Activated CD4-positive, CD25-positive, alpha-beta regulatory T cell treated with anti-CD3 and anti-CD28 coated beads, Interleukin-2, amount 50 U/mL, for 72 hours (primary cell): Measurements from ENCODE around the gene TSPAN12.
A peak's percentile ranks its signal among the peaks of the same experiment; 100 is the strongest.

Experiments used
- DNase-seq: peaks from one replicate; pipeline ENCODE4 v3.0.0; 2021

Gene TSPAN12

DNA sequence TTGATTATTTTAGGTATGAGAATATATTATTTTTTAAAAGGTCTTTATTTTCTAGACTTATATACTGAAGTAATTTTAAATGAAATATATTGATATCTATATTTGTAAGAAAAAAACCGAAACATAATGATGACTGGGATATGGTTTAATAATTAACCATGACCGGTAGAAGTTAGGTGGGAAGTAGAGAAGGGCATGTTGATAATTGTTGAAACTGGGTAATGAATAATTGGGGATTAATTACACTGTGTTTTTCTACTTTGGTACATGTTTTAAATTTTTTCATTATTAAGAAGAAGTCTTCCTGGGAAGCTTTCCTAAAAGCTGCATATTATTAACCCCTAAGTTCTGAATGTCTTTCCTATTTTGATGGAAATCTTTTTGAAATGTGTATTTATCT, 16.3 kb downstream of the TSPAN12 start:
- no peak for DNase-seq

- no peak for DNase-seq
Measured at GRCh38 chr7:120838281-120838682, 19.7 kb downstream of the TSPAN12 start.

DNA sequence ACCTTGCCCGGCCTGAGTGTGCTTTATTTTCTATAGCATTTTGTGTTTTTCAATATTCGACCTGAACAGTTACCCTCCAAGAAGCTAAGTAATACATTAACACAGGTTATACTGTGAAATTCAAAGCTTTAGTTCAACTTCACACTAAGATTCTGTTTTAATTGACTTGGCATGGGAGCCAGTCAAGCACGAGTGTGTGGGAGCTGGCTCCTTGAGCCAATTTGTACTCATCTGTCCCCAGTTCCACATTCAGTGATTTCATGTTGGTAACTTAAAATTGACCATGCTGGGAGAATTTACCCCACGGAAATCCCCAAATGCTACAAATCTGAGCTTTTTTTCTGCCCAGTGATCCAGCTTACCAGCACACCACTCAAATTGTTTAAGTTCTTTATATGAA, 20.3 kb downstream of the TSPAN12 start:
- no peak for DNase-seq

GRCh38 chr7:120836556-120837115, 21.3 kb downstream of the TSPAN12 start:
- no peak for DNase-seq

DNA sequence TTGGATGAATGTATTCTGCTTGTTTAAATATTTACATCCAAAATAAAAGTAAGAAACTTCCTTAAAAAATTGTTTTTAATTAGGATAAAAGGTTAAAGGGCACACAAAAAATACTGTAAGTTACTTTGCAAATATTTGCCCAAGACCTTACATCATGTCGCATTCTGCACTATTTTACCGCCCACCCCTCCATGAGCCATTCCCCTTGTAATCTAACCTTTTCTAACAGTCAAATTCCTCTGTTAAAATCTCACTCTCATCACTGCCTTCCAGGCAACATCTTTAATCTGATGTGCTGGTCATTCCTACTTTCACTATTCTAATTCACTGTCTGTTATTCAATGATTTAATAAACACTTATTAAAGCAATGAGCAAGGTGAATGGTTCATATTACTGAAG, 23.2 kb downstream of the TSPAN12 start:
- DNase-seq = no peak

DNA sequence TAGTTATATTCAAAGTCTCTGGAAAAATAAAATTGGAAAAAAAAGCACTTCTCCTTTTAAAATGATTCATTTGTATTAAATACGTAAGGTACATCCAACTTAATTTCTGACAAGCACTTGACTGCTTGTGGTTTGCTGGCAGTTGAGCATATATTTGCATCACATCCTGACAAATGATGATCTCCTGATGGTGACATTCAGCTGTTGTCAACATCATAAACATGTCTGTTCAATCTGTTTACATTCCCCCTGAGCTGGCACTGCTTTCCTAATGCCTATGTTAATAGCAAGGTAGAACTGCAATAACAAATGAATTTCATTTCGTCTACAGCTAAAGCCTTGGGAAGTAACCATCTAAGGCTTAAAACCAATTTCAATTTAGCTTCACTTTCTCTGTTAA, 24.4 kb downstream of the TSPAN12 start:
- DNase-seq = no peak

DNA sequence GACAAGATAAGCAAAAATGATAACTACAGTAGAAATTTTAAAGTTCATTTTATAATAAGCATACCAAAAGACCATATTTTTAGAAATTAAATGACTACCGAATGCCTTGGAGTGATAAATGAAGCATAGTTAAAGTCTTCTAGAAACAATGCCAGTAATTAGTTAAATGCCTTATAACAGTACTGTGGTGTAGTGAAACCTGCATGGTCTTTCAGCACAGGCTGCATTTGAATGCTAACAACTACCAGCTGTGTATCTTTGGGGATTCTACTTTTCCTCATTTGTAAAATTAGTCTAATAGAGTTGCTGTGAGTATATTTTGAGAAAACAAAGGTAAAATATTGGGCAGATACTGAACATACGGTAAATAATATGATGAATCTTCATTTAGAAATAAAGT, 25.1 kb downstream of the TSPAN12 start:
- DNase-seq = no peak

- DNase-seq = no peak
Measured at GRCh38 chr7:120831260-120831659, 26.7 kb downstream of the TSPAN12 start.

DNA sequence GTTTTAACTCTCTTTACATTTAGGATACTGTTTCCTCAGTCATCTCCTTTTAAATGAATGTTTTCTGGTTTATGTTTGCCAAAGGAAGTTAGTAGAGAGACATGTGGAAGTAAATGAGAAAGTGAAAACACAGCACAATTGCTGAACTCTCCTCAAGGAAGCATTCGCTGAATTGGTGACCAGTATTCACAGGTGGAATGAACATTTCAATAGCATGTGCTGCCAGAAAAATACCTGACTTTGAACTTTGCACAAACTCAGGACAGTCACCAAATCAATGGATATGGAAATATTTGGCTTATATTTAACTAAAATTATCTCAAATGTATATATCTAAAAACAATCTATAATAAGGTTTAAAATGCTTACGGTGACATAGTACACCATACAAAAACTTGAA, 28.5 kb downstream of the TSPAN12 start:
- no peak for DNase-seq

DNA sequence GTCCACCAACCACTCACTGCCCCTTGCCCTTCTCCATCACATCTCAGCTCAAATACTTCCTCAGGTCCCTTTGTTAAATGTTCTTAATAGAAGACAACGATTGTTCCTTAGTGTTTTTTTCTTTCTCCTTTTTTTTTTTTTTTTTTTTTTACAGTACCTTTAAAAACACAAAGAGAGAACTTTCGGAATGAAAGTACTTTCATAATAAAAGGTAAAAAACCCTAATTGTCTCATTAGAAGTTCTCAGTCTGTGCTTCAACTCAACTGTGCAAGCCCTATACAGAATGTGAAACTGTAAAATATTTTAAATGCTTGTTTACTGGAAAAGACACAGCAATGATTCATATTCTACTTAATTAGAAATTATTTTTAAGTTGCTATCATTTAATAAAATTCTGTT, 29.4 kb downstream of the TSPAN12 start:
- no peak for DNase-seq

DNA sequence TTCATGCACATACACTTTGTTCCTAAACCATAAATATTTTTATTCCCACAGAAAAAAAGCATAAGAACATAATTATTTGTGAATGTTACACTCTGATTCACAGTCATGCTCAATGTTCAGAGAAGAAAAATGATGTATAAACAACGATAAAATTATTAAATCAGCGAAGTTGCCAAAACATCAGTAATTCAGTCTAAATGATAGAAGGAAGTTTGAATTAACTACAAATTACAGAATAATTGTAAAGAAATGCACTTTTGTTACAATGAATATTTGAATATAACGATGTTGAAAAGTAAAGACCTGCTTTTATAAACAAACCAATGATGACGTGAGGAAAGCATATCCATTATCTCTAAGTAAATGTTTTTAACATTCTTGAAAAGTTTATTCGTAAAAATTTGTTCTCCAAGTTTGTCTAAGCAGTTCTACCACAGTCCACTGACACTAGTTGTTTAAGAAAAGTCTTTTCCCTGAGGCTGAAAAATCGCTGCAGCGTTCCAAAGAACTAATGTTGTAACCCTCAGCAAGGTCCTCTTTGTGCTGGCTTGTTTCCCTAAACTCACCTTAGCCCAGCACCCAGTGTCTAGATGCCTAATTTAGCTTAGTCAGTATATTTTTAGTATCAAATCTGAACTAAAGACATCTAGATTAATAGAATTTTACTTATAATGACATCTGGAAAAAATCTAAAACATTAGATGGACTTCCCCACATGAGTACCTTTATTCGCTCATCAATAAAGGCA, 30.4 kb downstream of the TSPAN12 start:
- no peak for DNase-seq

- no peak for DNase-seq
Measured at GRCh38 chr7:120825576-120825975, 32.4 kb downstream of the TSPAN12 start.

DNA sequence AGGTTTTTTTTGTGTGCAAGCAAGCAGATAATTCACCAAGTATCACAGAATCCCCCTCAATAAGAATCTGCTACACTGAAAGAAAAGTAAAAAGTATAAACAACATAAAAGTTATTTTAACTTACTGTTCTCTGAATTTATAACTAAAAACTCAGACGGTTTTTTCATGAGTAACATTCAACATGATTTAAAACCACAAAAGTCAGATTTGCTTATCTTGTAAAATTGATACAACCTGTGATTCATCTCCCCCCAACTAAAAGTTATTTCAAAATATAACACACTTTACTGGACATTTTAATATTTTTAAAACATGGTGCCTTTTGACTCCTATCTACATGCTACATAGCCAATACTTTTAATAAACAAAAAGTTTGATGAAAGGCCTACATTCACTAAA, 32.8 kb downstream of the TSPAN12 start:
- DNase-seq = no peak

GRCh38 chr7:120819861-120820260, 38.1 kb downstream of the TSPAN12 start:
- no peak for DNase-seq

DNA sequence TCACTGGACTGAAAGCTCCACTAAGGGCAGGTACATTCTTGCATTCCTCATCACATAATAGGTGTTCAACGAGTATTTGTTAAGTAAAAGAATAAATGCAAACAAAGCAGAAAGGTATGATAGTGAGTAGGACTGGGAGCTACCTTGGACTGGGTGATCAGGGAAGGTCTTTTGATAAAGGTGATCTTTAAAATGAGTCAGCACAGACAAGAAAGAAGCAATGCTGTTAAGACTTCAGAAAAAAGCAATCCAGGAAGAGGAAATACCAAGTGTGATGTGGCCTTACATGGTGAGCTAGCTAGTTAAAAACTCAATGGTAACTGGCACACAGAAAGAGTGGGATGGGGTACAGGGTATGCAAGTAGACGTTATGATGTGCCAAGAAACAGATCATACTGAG, 40.1 kb downstream of the TSPAN12 start:
- DNase-seq = no peak

DNA sequence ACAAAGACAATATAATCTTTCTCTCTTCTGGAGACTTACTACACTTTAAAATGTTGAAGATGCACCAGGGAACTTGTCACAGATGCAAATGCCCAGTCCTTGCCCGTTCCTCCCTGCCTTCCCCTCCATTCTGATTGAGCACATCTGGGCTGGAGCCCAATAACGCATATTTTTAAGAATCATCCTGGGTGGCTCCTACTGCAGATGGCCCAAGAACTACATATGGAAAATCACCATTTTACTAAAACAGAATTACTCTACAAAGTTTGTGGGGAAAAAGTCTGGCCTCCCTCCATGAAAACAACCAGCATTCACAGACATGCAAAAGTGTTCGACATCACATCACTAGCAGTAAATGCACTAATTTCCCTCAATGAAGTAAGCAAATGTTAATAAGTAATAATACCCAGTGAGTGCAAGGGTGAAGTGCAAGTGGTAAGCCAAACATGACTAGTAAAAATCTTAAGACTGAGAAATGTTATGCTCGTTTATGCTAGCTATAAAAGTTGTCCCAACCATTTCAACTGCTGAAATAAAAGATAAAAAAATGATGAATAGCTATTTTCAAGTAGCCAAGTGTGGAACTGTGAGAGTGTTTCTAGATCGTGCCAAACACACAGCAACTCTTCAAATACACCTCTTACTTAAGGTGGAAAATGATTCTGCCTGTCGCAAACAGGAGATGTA, 43.5 kb downstream of the TSPAN12 start:
- no peak for DNase-seq

- no peak for DNase-seq
Measured at GRCh38 chr7:120813546-120814252, 44.2 kb downstream of the TSPAN12 start.

GRCh38 chr7:120813089-120813488, 44.9 kb downstream of the TSPAN12 start:
- DNase-seq = no peak

DNA sequence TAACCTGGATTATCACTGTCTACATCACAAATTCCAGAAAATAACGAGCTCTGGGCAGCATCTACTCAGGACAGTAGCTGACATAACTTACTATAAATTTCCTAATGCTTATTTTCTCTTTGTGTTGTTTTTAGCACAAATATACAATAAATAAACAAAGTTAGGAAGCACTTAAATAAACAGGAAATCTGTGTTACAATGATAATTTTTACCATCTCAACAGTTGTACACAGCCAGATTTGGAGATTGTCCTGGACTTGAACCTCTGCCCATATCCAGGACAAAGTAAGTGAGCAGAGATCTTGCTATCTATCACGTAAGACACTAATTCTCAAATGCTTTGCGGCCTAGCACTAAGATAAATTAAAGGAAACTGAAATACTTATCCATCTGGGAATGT, 48.7 kb downstream of the TSPAN12 start:
- DNase-seq = no peak

GRCh38 chr7:120807390-120807789, 50.6 kb downstream of the TSPAN12 start:
- no peak for DNase-seq

DNA sequence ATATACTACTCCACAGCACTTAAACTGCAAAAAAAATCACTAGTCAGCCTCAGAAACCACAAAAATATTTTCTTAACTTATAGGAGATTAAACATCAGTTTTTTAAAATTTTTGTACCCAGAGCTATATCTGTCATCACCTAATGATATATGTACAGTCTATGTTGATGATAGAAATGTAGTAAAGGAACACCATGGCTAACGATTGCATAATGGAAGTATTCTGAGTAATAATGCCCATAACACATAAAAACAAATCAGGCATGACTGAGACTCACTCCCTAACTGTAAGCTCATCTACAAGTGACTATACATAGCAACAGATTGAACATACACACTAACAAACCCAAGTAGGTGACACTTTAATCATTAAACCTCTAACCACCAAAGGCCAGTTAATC, 51.3 kb downstream of the TSPAN12 start:
- DNase-seq = no peak

DNA sequence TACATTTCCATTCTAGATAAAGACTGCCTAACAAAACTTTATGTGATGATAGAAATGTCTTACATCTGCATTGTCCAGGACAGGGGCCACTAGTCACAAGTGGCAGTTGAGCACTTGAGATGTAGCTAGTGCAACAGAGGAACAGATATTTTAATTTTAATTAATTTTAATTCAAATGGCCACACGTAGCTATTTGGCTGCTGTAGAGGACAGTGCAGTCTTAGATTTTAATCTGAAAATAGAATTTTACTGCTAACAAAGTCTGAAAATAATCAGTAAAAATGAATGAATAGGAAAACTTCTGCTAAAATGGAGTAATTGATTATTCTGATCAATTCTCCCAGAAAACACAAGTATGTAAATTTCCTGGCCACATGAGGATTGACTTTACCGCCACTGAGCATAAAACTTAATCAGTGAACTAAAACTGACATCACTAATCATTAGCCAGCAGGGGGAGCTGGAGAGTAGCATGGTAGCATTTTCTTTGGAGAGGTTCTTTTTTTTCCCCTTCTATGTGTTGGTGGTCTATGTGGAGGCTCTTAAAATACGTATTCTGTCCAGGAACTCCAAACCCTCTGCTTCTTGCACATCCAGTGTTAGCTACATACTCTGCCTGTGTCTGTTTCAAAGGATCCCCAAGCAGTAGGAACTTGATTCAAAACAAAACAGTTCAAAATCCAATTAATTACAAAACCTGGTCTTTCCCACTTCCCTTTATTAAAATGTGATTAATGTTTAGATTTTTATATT, 52.1 kb downstream of the TSPAN12 start:
- peak; percentile 40 for DNase-seq

DNA sequence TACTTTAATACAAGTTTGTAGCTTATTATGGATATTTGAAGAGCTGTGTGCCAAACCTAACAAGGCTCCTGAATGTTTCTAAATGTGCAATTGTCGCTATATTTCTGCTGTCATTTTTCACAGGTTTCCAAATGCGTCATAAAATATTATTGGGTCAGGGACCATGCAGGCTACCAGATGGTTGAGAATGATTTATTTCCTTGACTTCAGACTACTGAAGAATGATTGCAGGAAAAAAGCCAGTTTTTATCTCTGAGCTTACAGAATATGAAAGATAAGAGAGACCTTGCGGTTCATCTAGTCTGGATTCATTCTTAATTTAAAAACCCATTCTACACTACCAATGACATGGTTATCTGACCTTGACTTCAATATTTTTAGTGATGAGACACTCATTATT, 55.2 kb downstream of the TSPAN12 start:
- no peak for DNase-seq
